ENCODE results near the gene TNFRSF19. TPM values are rescaled to one million over a fixed set of nuclear protein-coding genes. Genes with fewer than 3 reads are reported as not detected.

Gene TNFRSF19
- total and polyA plus RNA-seq, 10 of the 15 experiments (the other 5 are each of a cell fraction or from before 2014, with no cell fraction given), result 16.4 to 46.2 (median 35.4) TPM

- Histone ChIP-seq H3K4me3 (no peak overlapping the region), H4K20me1 (ENCODE audit: control insufficient read depth, insufficient read depth) (no peaks in the 10 kb centered on the region), H3K27me3 (replicated peaks in 1 of 2; ENCODE audit: control insufficient read depth in 2 of 2, insufficient read depth in 2 of 2, low read length in 1 of 2) (no peaks in the 10 kb centered on the region), H3K79me2 (ENCODE audit: control insufficient read depth, insufficient read depth, low read length) (no peaks in the 10 kb centered on the region), H3K36me3 (ENCODE audit: control insufficient read depth in 2 of 2, insufficient read depth in 2 of 2, low read length in 1 of 2) (no peaks in the 10 kb centered on the region; a peak in 1 of 4 replicates), H3K4me1 (ENCODE audit: control insufficient read depth, insufficient read depth, low read length) (no peaks in the 10 kb centered on the region), H3K27ac (ENCODE audit: control insufficient read depth, insufficient read depth) (no peak overlapping the region), H3K4me2 (ENCODE audit: control insufficient read depth, insufficient read depth) (no peak overlapping the region), H3K9me3 (replicated peaks; ENCODE audit: control insufficient read depth, insufficient read depth, low read length) (no peaks in the 10 kb centered on the region), H2AFZ (ENCODE audit: control insufficient read depth, low read depth, low read length) (no peak overlapping the region), H3K9ac (ENCODE audit: control insufficient read depth, insufficient read depth, low read length) (no peak overlapping the region)
- in situ Hi-C loops (cut with MboI), result no loop called here
- POLR2A ChIA-PET, result no interaction called here
- BruUV-seq (replicated peaks), result no TSS peak
- SMC1A ChIA-PET (ENCODE audit: uncharacterized antibody, unreplicated experiment), result interaction anchor here (0.8 to 1.4 kb wide), 3 partner anchors 32 to 122 kb away, joined by 3 read pairs; no protein-coding TSS in a partner anchor
- no peak for TF ChIP-seq MEF2B (IDR thresholded peaks at IDR 0.05; ENCODE audit: partially characterized antibody, poor library complexity, severe bottlenecking)
- no peak for TF ChIP-seq RAD21 (IDR thresholded peaks at IDR 0.05; ENCODE audit: insufficient read depth, low read depth, low read length)
- no peak for TF ChIP-seq NR2C2 (IDR thresholded peaks at IDR 0.05; ENCODE audit: borderline replicate concordance, control insufficient read depth, insufficient read length, low read depth)
- no peak for TF ChIP-seq JUNB (IDR thresholded peaks at IDR 0.05)
- no peak for TF ChIP-seq CHD1 (IDR thresholded peaks at IDR 0.05; ENCODE audit: low read depth, low read length)
- TF ChIP-seq NR2F1 (conservative IDR thresholded peaks at IDR 0.05), result no peak
- TF ChIP-seq CHD4 (IDR thresholded peaks at IDR 0.05), result no peak
- TF ChIP-seq SP1 (IDR thresholded peaks at IDR 0.05; ENCODE audit: low read depth, low read length), result no peak
- no peak for TF ChIP-seq SIX5 (IDR thresholded peaks at IDR 0.05; ENCODE audit: low read depth, low read length, severe bottlenecking)
- TF ChIP-seq POLR2AphosphoS2 (IDR thresholded peaks at IDR 0.05; ENCODE audit: low read depth, low read length), result no peak
- TF ChIP-seq NRF1 (conservative IDR thresholded peaks at IDR 0.05; ENCODE audit: low read depth, low read length), result no peak
- FAIRE-seq (no peak), ATAC-seq (no peak), DNase-seq (ENCODE audit: low read depth, low spot score) (no peak)
- CTCF ChIA-PET, result interaction anchor here (1.0 to 1.4 kb wide), 2 partner anchors 15 to 87 kb away, joined by 3 read pairs; no protein-coding TSS in a partner anchor
- 29% methylated on average over 1 of the region's 1 CpG for WGBS (ENCODE audit: insufficient coverage, insufficient replicate concordance, low lambda C conversion rate, missing lambda C conversion rate)
- RAD21 ChIA-PET (ENCODE audit: unreplicated experiment), result no interaction called here
- intact Hi-C loops (cut with micrococcal nuclease; ENCODE audit: unreplicated experiment), result no loop called here
Measured at GRCh38 chr13:23723471-23723870, 153.3 kb downstream of the TNFRSF19 start.

Data from GM12878 (cell line).